IMR-90 (cell line): ENCODE measurements around the gene EID1. TPM values are rescaled to one million over a fixed set of nuclear protein-coding genes. Genes with fewer than 3 reads are reported as not detected.

Source experiments
- ATAC-seq: fragments of 200-7000 bp; cut with Tn5 transposase; 2 replicates; pipeline ENCODE4 v1.9.1; 2020; ENCODE audit warnings: low read depth, mild to moderate bottlenecking, moderate library complexity
- BruUV-seq: library from RNA; stranded (reverse); fragments of 400-500 nt; replicated peaks from 2 replicates; lab custom pipeline; 2021; lab: Mats Ljungman, UMichigan
- CTCF ChIA-PET: fragments of 300-600 bp; formaldehyde crosslinking; extraction: SDS; loops from one replicate; lab custom pipeline; 2021; ENCODE audit warnings: antibody characterized with exemption; lab: Yijun Ruan, JAX
- POLR2A ChIA-PET: fragments of 300-600 bp; sonication (Branson Sonifier 250); formaldehyde crosslinking; loops from one replicate; lab custom pipeline; 2022; ENCODE audit warnings: antibody characterized with exemption; ENCODE audit not compliant: unreplicated experiment; lab: Charles Lee
- DNase-seq: peaks from one replicate; pipeline ENCODE4 v3.0.0; 2013
- H2AFZ ChIP-seq: replicated peaks from 2 replicates; pipeline ENCODE3; 2013; ENCODE audit warnings: low read length, mild to moderate bottlenecking; ENCODE audit not compliant: poor library complexity
- H2AK5ac ChIP-seq: 2 replicates; pipeline ENCODE4 v1.6.1; 2013; ENCODE audit warnings: low read depth, low read length, inconsistent platforms
- H2AK9ac ChIP-seq: replicated peaks from 2 replicates; pipeline ENCODE3; 2013; ENCODE audit warnings: mild to moderate bottlenecking, low read depth, low read length, moderate library complexity; ENCODE audit not compliant: poor library complexity
- H2BK120ac ChIP-seq: 2 replicates; pipeline ENCODE4 v1.6.1; 2013; ENCODE audit warnings: low read depth, low read length, inconsistent platforms
- H2BK15ac ChIP-seq: 3 replicates; pipeline ENCODE4 v1.6.1; 2013; ENCODE audit warnings: low read depth, low read length, inconsistent platforms
- H2BK20ac ChIP-seq: 2 replicates; pipeline ENCODE4 v1.6.1; 2013; ENCODE audit warnings: low read depth, mild to moderate bottlenecking, inconsistent platforms, low read length, moderate library complexity
- H2BK5ac ChIP-seq: 2 replicates; pipeline ENCODE4 v1.6.1; 2013; ENCODE audit warnings: mild to moderate bottlenecking, low read depth, low read length, inconsistent platforms; ENCODE audit not compliant: poor library complexity, severe bottlenecking
- H3K14ac ChIP-seq: replicated peaks from 2 replicates; pipeline ENCODE4 v1.6.1; 2013; ENCODE audit warnings: low read depth, low read length, inconsistent platforms
- H3K18ac ChIP-seq: 2 replicates; pipeline ENCODE4 v1.6.1; 2013; ENCODE audit warnings: low read depth, low read length, control low read depth
- H3K23ac ChIP-seq: 2 replicates; pipeline ENCODE4 v1.6.1; 2013; ENCODE audit warnings: low read depth, low read length, inconsistent platforms
- H3K27ac ChIP-seq: 2 replicates; pipeline ENCODE4 v1.5.1; 2013; ENCODE audit warnings: mild to moderate bottlenecking, control low read depth, low read length; ENCODE audit not compliant: insufficient read depth
- H3K27me3 ChIP-seq: 2 replicates; pipeline ENCODE4 v1.6.1; 2013; ENCODE audit warnings: low read length; ENCODE audit not compliant: control insufficient read depth, insufficient read depth
- H3K36me3 ChIP-seq: 2 replicates; pipeline ENCODE4 v1.6.1; 2013; ENCODE audit warnings: low read length, mixed read lengths; ENCODE audit not compliant: control insufficient read depth, insufficient read depth
- H3K4ac ChIP-seq: 2 replicates; pipeline ENCODE4 v1.6.1; 2013; ENCODE audit warnings: low read depth, low read length, inconsistent platforms
- H3K4me1 ChIP-seq: 2 replicates; pipeline ENCODE4 v1.6.1; 2013; ENCODE audit warnings: low read length, mixed read lengths; ENCODE audit not compliant: control insufficient read depth, insufficient read depth
- H3K4me2 ChIP-seq: 2 replicates; pipeline ENCODE4 v1.6.1; 2013; ENCODE audit warnings: low read depth, mild to moderate bottlenecking, control low read depth, low read length, moderate library complexity
- H3K4me3 ChIP-seq: 2 replicates; pipeline ENCODE4 v1.5.1; 2013; ENCODE audit warnings: low read depth, mild to moderate bottlenecking, control low read depth, low read length, moderate library complexity; ENCODE audit not compliant: insufficient read depth
- H3K56ac ChIP-seq: 2 replicates; pipeline ENCODE4 v1.6.1; 2013; ENCODE audit warnings: low read length, inconsistent platforms; ENCODE audit not compliant: insufficient read depth; ENCODE audit errors: extremely low read depth
- H3K79me1 ChIP-seq, 2 experiments: 2 replicates each; pipeline ENCODE4 v1.6.1; 2013; ENCODE audit warnings: low read length in 2 of 2, inconsistent platforms in 1 of 2, low read depth in 1 of 2
- H3K9ac ChIP-seq: 2 replicates; pipeline ENCODE4 v1.6.1; 2013; ENCODE audit warnings: low read depth, low read length, control low read depth
- H3K9me1 ChIP-seq: 2 replicates; pipeline ENCODE4 v1.6.1; 2013; ENCODE audit warnings: low read length, inconsistent platforms; ENCODE audit not compliant: insufficient read depth
- H3K9me3 ChIP-seq: 2 replicates; pipeline ENCODE4 v1.6.1; 2013; ENCODE audit warnings: low read length; ENCODE audit not compliant: control insufficient read depth, insufficient read depth
- H4K20me1 ChIP-seq: 2 replicates; pipeline ENCODE4 v1.6.1; 2013; ENCODE audit warnings: low read length, inconsistent platforms; ENCODE audit not compliant: insufficient read depth
- H4K5ac ChIP-seq: 2 replicates; pipeline ENCODE4 v1.6.1; 2013; ENCODE audit warnings: mild to moderate bottlenecking, low read depth, low read length, control low read depth
- H4K8ac ChIP-seq, 2 experiments: 2 replicates each; pipeline ENCODE4 v1.6.1; 2013; ENCODE audit warnings: low read depth in 2 of 2, low read length in 2 of 2, control low read depth in 1 of 2, inconsistent platforms in 1 of 2
- H4K91ac ChIP-seq: 2 replicates; pipeline ENCODE4 v1.6.1; 2013; ENCODE audit warnings: low read depth, low read length, inconsistent platforms; ENCODE audit not compliant: insufficient read depth
- CHD1 ChIP-seq: IDR thresholded peaks from 2 replicates; pipeline ENCODE4 v1.6.1; 2012; ENCODE audit warnings: low read depth, low read length, improper control_type of control experiment
- MAFK ChIP-seq: IDR thresholded peaks from 2 replicates; pipeline ENCODE4 v1.6.1; 2012; ENCODE audit warnings: low read depth, low read length, improper control_type of control experiment
- MAZ ChIP-seq: IDR thresholded peaks from 2 replicates; pipeline ENCODE4 v1.6.1; 2012; ENCODE audit warnings: low read depth, mild to moderate bottlenecking, low read length, improper control_type of control experiment, moderate library complexity, borderline replicate concordance
- MXI1 ChIP-seq: IDR thresholded peaks from 2 replicates; pipeline ENCODE4 v1.6.1; 2012; ENCODE audit warnings: low read depth, mild to moderate bottlenecking, low read length, moderate library complexity, borderline replicate concordance
- NFE2L2 ChIP-seq: fragments of 150-350 bp; IDR thresholded peaks from 2 replicates; pipeline ENCODE4 v1.6.1; 2016; ENCODE audit warnings: low read depth, mild to moderate bottlenecking, low read length
- RFX5 ChIP-seq: IDR thresholded peaks from 2 replicates; pipeline ENCODE4 v1.8.0; 2012; ENCODE audit warnings: low read depth, mild to moderate bottlenecking, low read length, moderate library complexity
- WGBS, 2 experiments: methylation state at CpG; one replicate each; pipeline versions ENCODE4 v1.1.5 to v1.1.7; 2013; ENCODE audit warnings: missing lambda C conversion rate in 2 of 2; ENCODE audit not compliant: insufficient read length in 1 of 2; ENCODE audit errors: extremely low coverage in 2 of 2; 5-methylcytosine and 5-hydroxymethylcytosine counted together
- dilution Hi-C: fragments of 300-500 bp; cut with HindIII; formaldehyde crosslinking; loops from one replicate; pipeline ENCODE4 v1.14.3; 2018; ENCODE audit warnings: low sequenced_read_pairs; ENCODE audit not compliant: unreplicated experiment
- in situ Hi-C: fragments of 300-500 bp; cut with MboI; formaldehyde crosslinking; loops from 3 replicates; pipeline ENCODE4 v1.14.3; 2019; ENCODE audit warnings: low sequenced_read_pairs, inconsistent platforms, mixed read lengths
- intact Hi-C: fragments of 100-400 bp; cut with micrococcal nuclease; formaldehyde crosslinking; loops from 2 replicates; pipeline ENCODE4 v1.10.0; 2022
- polyA plus RNA-seq, 3 experiments: library from polyadenylated mRNA; depleted of rRNA; stranded (reverse); fragments of >200 nt; gene quantifications; 2 replicates each; pipeline ENCODE4 v1.2.3, GENCODE V29; 2012; ENCODE audit warnings: low replicate concordance in 1 of 3
- total RNA-seq: library from RNA; depleted of rRNA; stranded (reverse); fragments of >200 nt; gene quantifications from 2 replicates; pipeline ENCODE4 v1.2.3, GENCODE V29; 2012
- TF ChIP-seq, protein P1 (sequence below): fragments of 150-350 bp; IDR thresholded peaks from 2 replicates; pipeline ENCODE4 v1.6.1; 2017; ENCODE audit warnings: mild to moderate bottlenecking, antibody characterized with exemption, low read length, low read depth

The EID1 gene
- total and polyA plus RNA-seq, 2 of the 4 experiments (the other 2 are of a cell fraction), result 147 to 162 TPM

DNA sequence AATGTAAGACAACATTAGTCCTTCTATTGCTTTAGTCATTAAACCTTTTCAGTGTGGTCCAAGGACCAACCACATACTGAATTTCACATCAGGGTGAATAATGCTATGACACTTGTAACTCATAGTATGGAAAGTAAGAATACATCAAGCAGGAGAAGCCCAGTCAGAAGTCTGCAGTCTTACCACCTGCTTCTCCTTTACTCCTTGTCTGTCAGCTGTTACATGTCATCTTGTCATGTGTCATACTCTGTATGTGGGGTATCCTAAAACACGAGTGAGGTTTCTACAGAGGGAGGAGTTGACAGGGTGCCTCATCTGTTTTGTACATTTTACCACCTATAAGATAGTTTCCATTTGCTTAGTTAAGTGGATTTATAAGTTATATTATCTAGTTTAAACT lies 32.8 kb upstream of the EID1 start:
- WGBS, 2 experiments, result no CpG with 5 or more reads among the region's 1 CpG
- H2BK120ac ChIP-seq, result no peak overlapping the region
- ChIA-PET POLR2A (no interaction called here), CTCF (no interaction called here)
- no peak overlapping the region for H4K5ac ChIP-seq
- ATAC-seq, result no peak
- H2BK5ac ChIP-seq, result no peak overlapping the region
- H4K91ac ChIP-seq, result no peak overlapping the region
- no peak overlapping the region for H3K18ac ChIP-seq
- intact Hi-C loops, result no loop called here
- in situ Hi-C loops, result no loop called here
- H3K4me3 ChIP-seq, result no peak overlapping the region
- no peak overlapping the region for H2BK20ac ChIP-seq
- H3K9ac ChIP-seq, result no peak overlapping the region
- H4K8ac ChIP-seq, result no peak overlapping the region
- no peaks in the 10 kb centered on the region for H4K20me1 ChIP-seq
- H3K79me1 ChIP-seq, result no peaks in the 10 kb centered on the region
- H2AFZ ChIP-seq, result no peak overlapping the region
- H3K56ac ChIP-seq, result no peak overlapping the region
- H3K4me2 ChIP-seq, result no peak overlapping the region
- dilution Hi-C loops, result no loop called here
- H3K27me3 ChIP-seq, result no peaks in the 10 kb centered on the region
- H3K9me1 ChIP-seq, result no peaks in the 10 kb centered on the region
- TF ChIP-seq, protein P1, sequence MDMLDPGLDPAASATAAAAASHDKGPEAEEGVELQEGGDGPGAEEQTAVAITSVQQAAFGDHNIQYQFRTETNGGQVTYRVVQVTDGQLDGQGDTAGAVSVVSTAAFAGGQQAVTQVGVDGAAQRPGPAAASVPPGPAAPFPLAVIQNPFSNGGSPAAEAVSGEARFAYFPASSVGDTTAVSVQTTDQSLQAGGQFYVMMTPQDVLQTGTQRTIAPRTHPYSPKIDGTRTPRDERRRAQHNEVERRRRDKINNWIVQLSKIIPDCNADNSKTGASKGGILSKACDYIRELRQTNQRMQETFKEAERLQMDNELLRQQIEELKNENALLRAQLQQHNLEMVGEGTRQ, result no peak
- TF ChIP-seq MAFK (no peak), NFE2L2 (no peak), MXI1 (no peak), RFX5 (no peak), MAZ (no peak), CHD1 (no peak)
- no peak overlapping the region for H2BK15ac ChIP-seq
- H3K4me1 ChIP-seq, result no peaks in the 10 kb centered on the region
- H3K14ac ChIP-seq, result no peak overlapping the region
- H2AK9ac ChIP-seq, result no peak overlapping the region
- no peak for DNase-seq
- H2AK5ac ChIP-seq, result no peak overlapping the region
- peaks cover 2% of the 10 kb centered on the region; the same call in 1 of the 2 replicates for H3K36me3 ChIP-seq
- no peak overlapping the region for H3K23ac ChIP-seq
- no peaks in the 10 kb centered on the region for H3K9me3 ChIP-seq
- no peak overlapping the region for H3K27ac ChIP-seq
- no peak overlapping the region for H3K4ac ChIP-seq
- no TSS peak for BruUV-seq
